CD4-positive, alpha-beta T cell treated with Interleukin-15 for 1 hour (primary cell): Measurements from ENCODE around the gene STRN4.
"Not testable (repeated sequence)": the region's sequence is repeated elsewhere in the genome, so short reads cannot be mapped to it uniquely, and the experiment has no call there.

Source experiments
- DNase-seq: peaks from one replicate; pipeline ENCODE4 v3.0.0-alpha.2; 2020

Gene STRN4

GRCh38 chr19:46724468-46724867, 21.8 kb downstream of the STRN4 start:
- no peak for DNase-seq

- DNase-seq: no peak
Observed at GRCh38 chr19:46723471-46723870, 22.8 kb downstream of the STRN4 start.

GRCh38 chr19:46723023-46723461, 23.2 kb downstream of the STRN4 start:
- DNase-seq: no peak

- DNase-seq: no peak
Observed at GRCh38 chr19:46722421-46723022, 23.7 kb downstream of the STRN4 start.

- no peak for DNase-seq
Observed at GRCh38 chr19:46722004-46722380, 24.3 kb downstream of the STRN4 start.

- DNase-seq: no peak
Observed at GRCh38 chr19:46721269-46722003, 24.8 kb downstream of the STRN4 start.

- no peak for DNase-seq
Observed at GRCh38 chr19:46720503-46721239, 25.6 kb downstream of the STRN4 start.

GRCh38 chr19:46719629-46720502, 26.4 kb downstream of the STRN4 start:
- no peak for DNase-seq

- peak; percentile 61 for DNase-seq
Observed at GRCh38 chr19:46718934-46719622, 27.2 kb downstream of the STRN4 start.

- DNase-seq: peak; percentile 67
Observed at GRCh38 chr19:46718157-46718933, 27.9 kb downstream of the STRN4 start.

- no peak for DNase-seq
Observed at GRCh38 chr19:46717716-46718143, 28.5 kb downstream of the STRN4 start.

- peak; percentile 83 for DNase-seq
Observed at GRCh38 chr19:46717034-46717715, 29.1 kb downstream of the STRN4 start, which contains the start of gene PRKD2. TSS of gene PRKD2 (minus strand) at chr19:46717114. CDS start at chr19:46716370, 744 bp downstream.

GRCh38 chr19:46716672-46717033, 29.6 kb downstream of the STRN4 start:
- DNase-seq: no peak

GRCh38 chr19:46715975-46716671, 30.1 kb downstream of the STRN4 start:
- no peak for DNase-seq

GRCh38 chr19:46715620-46715974, 30.7 kb downstream of the STRN4 start:
- no peak for DNase-seq

GRCh38 chr19:46714444-46715106, 31.7 kb downstream of the STRN4 start:
- no peak for DNase-seq

GRCh38 chr19:46713781-46714443, 32.3 kb downstream of the STRN4 start:
- peak; percentile 71 for DNase-seq

GRCh38 chr19:46712768-46713338, 33.4 kb downstream of the STRN4 start:
- not testable (repeated sequence) for DNase-seq

- no peak for DNase-seq
Observed at GRCh38 chr19:46710687-46711086, 35.6 kb downstream of the STRN4 start.
